GM13976 (cell line): Measurements from ENCODE around the gene DLGAP4.

Experiments
- DNase-seq: peaks from one replicate; pipeline ENCODE4 v3.0.0; 2012; ENCODE audit warnings: low spot score
- CTCF ChIP-seq: IDR thresholded peaks from 2 replicates; pipeline ENCODE4 v1.5.1; 2012; ENCODE audit warnings: borderline replicate concordance, mild to moderate bottlenecking; ENCODE audit not compliant: insufficient read depth; ENCODE audit errors: extremely low read depth, missing control alignments, control extremely low read depth
- in situ Hi-C: fragments of 300-500 bp; cut with MboI; formaldehyde crosslinking; loops from one replicate; pipeline ENCODE4 v1.12.0; 2022; ENCODE audit warnings: low sequenced_read_pairs, mixed read lengths, inconsistent platforms; ENCODE audit not compliant: unreplicated experiment

The DLGAP4 gene

DNA sequence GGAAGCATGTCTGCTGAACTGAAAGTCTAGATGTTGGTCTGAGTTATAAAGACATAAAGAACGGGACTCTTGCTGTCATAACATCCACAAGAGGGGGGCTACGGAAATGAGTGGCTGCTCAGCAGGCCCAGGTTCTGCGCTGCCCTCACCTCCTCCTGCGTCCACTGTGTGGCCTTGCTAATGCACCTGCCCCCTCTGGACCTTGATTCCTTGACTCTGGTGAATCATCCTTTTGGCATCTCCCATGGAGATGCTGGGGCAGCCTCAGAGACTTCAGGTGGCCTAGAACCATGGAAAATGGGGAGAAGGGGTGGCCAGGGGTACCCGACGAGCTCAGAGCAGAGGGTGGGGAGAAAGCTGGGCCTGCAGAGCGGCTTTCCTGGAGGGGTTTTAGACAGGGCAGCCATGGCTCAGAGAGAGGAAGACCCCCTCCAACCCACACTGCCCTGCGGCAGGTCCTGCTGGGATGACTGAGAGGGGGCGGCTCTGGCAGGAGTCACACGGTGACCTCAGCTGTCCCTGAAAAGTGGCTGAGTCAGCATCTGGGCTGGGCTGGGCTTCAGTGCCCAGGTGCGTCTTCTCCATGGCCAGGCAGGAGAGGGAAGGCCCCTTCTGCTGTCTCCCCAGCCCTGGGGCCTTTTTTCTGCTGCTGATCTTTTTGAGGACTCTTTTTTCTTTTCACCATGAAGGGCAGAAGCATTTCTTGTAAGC, 46.9 kb downstream of the DLGAP4 start:
- in situ Hi-C loops = no loop called here
- DNase-seq = no peak
- no peak for TF ChIP-seq CTCF

- no peak for TF ChIP-seq CTCF
- no peak for DNase-seq
- in situ Hi-C loops = no loop called here
Observed at GRCh38 chr20:36353740-36354139, 47.6 kb downstream of the DLGAP4 start.

- DNase-seq = no peak
- no peak for TF ChIP-seq CTCF
- in situ Hi-C loops = no loop called here
Observed at GRCh38 chr20:36355469-36356171, 49.5 kb downstream of the DLGAP4 start.

DNA sequence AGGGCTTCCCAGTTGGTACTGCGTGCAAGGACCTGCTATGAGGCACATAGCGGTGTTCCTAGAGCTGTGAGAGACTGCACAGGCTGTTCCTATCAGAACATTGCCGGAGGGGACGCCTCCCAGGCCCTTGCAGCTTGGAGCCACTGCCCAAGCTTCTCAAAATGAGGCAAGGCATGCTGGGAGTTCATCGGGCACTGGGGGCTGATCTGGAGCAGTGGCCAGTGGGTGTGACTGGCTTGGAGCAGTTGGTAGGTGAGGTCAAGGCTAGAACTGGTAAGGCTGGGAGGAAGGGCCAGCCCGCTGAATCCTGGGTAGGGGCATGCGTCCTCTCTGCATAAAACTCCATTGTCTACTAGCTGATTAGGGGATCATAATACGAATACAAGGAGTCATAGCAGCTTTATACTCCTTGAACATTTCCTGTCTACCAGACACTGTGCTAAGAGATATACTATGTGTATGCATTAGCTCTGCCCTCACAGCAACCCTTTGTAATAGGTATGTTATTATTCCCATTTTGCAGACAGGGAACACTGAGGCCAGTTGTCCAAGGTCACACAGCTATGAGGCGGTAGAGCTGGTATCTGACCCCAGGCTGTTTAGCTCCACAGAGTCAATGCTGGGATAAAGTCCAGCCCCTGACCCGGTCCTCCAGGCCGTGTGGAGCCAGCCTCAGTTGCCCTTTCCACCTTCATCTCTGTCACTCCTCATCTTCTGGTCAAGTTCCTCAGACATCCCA, 53.7 kb downstream of the DLGAP4 start:
- no peak for TF ChIP-seq CTCF
- in situ Hi-C loops = no loop called here
- no peak for DNase-seq

DNA sequence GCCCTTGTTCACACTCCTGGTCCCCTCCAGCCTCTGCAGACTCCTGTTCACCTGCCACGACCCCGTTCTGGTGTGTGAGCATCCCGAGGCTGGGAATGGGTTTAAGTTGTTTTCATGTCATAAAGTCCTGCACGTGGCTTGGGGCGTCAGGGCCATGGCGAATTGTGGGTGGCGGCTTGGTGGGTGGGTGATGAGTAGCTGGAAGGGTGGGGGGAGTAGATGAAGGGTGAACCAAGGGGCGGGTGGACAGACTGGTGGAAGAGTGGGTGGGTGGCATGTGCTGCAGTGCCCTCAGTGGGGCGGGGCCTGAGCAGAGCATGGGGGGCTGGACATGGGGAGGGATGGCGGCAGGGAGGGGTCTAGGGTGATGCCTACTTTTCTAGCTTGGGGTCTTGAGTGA, 54.3 kb downstream of the DLGAP4 start:
- no peak for TF ChIP-seq CTCF
- DNase-seq = no peak
- in situ Hi-C loops = no loop called here

DNA sequence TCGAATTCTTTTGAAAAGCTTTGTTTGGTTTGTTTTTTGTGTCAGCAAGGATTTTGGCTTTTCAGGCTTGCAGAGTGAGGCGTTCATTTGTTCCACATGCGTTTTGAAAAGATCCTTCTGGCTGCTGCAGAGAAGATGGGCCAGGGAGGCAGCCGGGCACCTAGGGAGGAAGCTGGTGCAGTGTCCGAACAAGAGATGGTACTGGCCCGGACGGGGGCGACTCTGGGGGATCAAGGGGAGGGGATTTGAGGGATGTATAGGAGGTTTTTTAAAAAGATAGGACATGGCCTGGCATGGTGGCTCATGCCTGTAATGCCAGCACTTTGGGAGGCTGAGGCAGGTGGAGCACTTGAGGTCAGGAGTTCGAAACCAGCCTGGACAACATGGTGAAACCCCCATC, 55.3 kb downstream of the DLGAP4 start:
- in situ Hi-C loops = no loop called here
- no peak for TF ChIP-seq CTCF

More for the DNA sequence above, 55.3 kb downstream of the DLGAP4 start:
- no peak for DNase-seq
